ENCODE results near the gene SLC10A1.

Gene SLC10A1

DNA sequence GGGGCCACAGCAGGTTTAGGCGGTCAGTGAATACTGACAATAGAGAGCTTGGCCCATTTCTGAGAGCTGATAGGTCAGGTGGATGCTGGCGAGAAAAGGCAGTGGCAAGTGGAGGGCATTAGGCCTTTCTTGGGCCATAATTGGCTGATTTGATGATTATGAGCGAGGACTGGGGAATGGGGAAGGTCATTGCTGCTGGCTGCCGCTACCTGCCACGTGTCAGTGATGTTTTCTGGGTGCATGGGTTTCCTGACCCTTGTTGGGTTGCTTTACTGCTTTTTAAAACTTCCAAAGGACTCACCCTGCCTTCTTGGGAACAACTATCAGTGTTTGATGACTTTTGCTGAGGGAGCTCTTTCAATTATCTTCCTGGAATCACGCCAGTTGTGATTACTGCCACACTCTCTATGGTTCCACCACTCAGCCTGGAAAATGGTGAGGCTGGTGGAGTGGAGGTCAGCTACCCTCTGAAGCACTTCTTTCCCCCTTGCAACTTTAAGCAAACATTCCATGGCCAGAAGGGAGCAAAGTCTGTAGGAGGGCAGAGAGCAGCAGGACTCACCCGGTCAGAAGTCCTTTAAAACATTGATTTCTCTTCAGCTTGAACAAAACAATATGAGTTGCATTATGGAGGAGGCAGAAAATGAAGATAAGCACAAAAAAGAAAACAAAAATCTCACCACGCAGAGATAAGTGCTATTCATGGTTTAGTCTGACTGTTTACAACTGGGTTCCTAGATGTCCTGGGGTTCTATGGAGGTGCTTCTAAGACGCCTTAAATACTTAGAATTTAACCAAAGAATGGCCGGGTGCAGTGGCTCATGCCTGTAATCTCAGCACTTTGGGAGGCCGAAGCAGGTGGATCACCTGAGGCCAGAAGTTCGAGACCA, 12.1 kb upstream of the SLC10A1 start:
- DNase-seq = no peak

DNA sequence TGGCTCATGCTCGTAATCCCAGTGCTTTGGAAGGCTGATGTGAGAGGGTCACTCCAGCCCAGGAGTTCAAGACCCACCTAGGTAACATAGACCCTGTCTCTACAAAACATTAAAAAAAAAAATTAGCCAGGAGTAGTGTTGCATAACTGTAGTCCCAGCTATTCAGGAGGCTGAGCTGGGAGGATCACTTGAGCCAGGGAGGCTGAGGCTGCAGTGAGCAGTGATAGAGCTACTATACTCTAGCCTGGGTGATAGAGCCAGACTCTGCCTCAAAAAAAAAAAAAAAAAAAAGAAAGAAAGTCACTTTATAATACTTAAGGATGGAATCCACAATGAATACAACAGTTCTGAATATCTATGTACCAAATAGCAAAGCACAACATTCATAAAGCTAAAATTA, 10.2 kb upstream of the SLC10A1 start:
- DNase-seq = no peak

GRCh38 chr14:69804902-69805301, 7.9 kb upstream of the SLC10A1 start:
- DNase-seq = no peak

DNA sequence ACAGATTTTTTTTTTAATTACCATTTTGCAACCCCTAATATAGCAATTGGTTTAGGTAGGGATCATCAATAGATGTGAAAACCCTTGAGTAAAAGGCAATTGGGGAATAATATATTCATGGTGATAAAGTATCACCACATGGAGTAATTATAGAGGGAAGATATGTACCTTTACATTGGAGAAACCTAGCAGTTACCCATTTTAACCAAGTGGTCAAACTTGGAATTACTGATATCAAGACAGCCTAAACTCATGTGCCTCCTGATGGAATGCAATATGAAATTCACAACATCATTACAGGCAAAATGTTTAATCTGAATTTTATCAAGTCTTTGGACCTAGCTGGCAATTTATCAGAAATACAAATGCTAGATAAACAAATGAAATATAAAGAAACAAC, 6.7 kb upstream of the SLC10A1 start:
- no peak for DNase-seq

GRCh38 chr14:69798339-69798735, 1.3 kb upstream of the SLC10A1 start:
- no peak for DNase-seq

DNA sequence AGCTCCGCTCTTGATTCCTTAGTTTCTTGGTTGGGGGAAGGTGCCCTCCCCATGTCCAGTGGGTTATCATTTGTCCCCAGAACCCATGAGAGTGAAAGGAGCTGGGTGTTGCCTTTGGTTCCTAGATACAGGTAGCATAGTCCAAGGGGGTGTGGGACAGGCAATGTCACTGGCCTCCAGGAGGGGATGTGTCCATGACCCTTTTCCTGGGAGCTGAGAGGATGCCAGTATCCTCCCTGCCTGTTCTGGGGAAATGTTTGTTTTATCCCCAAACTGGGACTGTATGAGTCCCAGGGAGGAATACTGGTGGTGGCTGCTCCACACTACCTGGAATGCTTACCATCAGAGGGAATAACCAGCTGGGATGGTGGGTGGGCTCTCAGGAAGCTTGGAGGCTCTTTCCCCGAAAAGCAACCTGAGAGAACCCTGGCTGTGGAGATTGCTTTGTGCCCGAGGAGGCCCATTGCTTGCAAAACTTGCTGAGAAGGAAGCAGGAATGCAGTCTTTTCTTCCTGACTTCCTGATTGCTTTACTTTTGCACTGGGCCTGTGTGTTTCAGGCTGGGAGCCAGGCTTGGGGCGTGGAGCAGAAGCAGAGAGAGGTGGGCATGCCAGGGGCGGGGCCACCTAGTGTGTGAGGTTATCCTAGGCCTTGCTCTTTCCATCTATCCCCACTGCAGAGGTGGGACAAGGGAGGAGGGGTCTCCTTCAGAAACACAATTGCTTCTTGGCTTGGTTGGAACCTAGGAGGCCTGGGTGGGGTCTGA, 715 bp upstream of the SLC10A1 start:
- DNase-seq = no peak

DNA sequence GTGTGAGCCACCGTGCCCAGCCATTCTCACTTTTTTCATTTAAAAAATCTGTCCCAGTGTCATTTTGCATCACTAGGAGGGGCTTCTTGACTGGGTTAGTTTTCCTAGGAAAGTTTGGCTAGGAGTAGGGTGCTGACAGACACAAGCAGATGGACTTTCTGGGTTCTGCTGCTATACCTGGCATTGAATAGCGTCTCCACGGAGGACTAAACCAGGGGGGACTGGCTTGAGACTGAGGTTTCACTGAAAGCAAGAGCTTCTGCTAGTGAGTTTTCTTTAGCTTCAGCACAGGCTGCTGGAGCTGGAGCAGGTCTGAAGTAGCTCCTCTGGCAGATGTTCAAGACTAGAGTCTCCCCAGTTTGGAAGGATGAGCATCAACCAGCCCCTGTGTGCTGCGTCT, 1.4 kb downstream of the SLC10A1 start:
- DNase-seq = no peak

- DNase-seq = no peak
These were observed 2.2 kb downstream of the SLC10A1 start for GRCh38 chr14:69794791-69795190.

- no peak for DNase-seq
These were observed 4.1 kb downstream of the SLC10A1 start for GRCh38 chr14:69792887-69793421.

DNA sequence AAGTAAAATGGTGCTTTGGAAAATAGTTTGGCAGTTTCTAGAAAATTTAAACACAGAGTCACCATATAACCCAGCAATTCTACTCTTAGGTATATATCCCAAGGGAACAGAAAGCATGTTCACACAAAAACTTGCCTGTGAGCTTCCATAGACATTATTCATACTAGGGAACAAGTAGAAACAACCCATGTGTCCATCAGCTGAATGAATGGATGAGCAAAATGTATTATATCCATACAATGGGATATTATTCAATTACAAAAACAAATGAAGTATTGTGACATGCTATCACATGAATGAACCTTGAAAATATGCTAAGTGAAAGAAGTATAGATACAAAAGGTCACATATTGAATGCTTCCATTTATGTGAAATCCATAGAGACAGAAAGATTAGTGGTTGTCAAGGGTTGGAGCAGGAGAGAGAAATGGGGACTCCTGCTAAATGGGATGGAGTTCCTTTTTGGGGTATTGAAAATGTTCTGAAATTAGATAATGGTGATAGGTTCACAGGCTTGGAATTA, 7.9 kb downstream of the SLC10A1 start:
- DNase-seq = no peak

GRCh38 chr14:69786603-69787002, 10.4 kb downstream of the SLC10A1 start:
- no peak for DNase-seq

GRCh38 chr14:69784942-69785341, 12.1 kb downstream of the SLC10A1 start:
- no peak for DNase-seq

DNA sequence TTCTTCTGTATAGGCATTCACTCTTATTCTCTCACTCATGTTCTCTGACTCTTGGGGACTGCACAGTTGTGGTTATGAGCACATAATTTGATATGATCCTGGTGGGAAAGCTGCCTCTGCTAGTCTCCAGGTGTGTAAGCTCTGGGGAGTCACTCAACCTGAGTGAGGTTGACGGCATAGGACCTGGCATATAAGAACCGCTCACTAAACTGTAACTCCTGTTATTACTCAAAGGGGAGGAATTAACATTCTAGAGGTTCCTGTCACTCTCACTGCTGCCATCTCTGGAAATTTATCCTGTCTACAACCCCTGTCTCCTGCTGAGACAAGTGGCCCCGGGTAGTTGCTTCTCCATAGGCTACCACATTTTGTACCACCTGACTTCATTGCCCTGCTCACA, 16.1 kb downstream of the SLC10A1 start:
- DNase-seq = no peak

DNA sequence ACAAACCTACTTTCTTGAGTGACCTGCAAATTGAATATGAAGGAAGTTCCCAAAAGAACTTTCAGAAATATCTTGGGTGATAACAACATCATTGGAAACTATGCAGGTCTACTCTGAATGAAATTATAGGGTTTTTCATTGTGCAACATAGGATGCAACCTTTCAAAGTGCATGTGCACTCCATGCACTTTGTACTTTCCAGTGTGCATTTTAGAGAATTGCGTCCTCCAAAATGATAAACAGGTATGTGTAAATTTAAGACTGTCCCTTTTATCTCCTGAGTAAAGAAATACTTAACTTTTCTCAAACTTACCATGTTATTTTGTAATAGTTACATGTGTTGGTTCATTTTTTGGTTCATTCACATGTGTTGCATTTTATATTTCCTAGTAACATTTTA, 16.9 kb downstream of the SLC10A1 start:
- DNase-seq = no peak

DNA sequence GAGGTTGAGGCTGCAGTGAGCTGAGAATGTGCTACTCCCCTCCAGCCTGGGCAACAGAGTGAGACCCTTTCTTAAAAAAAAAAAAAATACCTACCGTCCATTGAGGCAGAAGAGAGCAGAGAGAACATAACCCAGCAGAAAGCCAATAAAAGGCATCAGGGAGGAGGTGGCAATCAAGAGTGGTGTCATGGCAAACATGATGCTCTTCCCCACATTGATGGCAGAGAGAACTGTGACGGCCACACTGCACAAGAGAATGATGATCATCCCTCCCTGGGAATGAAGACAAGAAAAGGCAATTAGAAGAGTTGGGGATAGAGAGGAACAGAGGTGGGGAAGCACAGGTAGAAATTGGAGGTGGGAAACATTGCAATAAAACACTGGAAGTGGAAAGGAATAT, 18.0 kb downstream of the SLC10A1 start:
- no peak for DNase-seq

DNA sequence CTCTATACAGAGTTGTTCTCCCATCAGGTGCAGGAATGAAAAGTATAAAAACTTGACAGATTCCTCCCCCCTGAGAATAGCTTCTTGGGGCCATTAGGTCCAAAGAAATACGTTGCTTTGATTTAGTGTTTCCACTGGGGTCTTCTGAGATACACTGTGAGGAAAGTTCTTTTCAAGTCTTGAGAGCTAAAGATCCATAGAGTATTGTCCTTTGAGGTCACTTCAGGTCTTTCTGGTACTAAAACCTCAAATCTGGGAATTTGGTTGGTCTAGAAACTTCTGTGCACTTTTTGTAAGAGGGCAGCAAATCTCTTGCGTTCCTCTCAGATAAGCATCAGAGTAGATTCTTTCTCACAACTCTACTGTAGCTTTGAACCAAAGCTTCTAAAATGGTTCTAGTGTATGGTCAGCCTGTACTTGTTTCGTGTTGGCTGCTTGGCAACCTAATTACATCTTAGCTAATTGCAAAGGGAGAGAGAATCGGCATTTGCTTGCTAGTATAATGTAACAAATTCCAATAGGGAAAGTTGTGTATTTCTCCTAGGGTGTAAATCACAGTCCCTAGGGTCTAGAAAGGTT, 20.1 kb downstream of the SLC10A1 start:
- DNase-seq = no peak

DNA sequence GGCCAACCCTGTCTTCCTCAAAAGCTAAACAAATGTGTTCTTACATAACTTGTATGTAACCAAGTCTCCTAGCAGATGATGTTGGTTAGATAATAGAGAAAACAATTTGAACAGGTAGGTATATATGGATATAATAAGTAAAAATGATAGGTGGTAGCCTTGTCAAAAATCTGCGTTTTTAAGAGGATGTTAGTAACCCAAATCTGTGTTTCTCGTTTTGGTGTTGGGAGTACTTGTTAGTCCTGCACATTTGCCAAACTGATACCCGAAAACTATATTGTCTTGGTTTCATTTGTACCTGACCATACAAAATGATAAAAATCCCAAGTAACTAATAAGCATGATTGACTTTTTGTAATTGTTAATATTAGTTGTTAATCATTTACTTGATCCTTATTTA, 22.0 kb downstream of the SLC10A1 start:
- DNase-seq = no peak

- no peak for DNase-seq
These were observed 23.3 kb downstream of the SLC10A1 start for GRCh38 chr14:69773571-69774276.

DNA sequence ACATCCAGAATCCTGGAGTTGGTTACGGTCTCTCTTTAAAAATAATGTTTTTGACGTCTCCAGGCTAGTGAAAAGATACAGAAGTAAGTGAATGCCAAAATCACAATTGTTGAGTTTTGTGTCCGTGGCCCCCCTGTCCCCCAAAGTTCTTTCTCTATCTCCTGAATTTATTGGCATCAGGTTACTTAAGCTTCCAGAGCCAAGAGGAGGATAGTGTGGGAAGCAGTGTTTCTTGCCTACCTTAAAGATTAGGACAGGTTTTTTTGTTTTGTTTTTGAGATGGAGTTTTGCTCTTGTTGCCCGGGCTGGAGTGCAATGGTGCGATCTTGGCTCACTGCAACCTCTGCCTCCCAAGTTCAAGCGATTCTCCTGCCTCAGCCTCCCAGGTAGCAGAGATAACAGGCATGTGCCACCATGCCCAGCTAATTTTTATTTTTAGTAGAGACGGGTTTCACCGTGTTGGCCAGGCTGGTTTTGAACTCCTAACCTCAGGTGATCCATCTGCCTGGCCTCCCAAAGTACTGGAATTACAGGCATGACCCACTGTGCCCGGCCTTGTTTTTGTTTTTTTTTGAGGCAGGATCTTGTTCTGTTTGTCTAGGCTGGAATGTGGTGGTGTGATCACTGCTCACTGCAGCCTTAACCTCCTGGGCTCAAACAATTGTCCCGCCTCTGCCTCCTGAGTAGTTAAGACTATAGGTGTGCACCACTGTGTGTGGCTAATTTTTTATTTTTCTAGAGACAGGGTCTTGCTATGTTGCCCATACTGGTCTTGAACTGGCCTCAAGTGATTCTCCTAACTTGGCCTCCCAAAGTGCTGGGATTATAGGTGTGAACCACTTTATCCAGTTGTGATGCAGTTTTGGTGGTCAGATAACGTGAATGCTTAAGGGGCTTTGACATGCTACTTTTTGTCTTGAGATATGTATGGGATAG, 24.7 kb downstream of the SLC10A1 start:
- no peak for DNase-seq

GRCh38 chr14:69771136-69771535, 25.9 kb downstream of the SLC10A1 start:
- no peak for DNase-seq

DNA sequence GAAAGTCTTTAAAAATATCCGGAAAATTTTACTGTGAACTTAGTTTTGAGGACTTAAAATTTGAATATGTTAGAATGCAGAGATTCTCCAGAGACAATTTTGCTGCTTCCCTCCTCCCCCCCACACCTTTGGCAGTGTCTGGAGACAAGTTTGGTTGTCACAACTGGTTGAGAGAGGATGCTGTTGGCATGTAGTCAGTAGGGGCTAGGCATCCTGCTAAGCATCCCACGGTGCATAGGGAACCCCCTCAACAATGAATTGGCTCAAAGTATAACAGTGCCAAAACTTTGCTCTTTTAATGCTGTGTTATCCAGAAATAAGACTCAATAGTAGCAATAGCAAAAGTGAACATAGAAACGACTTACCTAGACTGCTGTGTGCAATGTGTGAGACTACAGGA, 26.5 kb downstream of the SLC10A1 start:
- DNase-seq = no peak

All from fibroblast of skin of scalp (primary cell).